Astrocyte (in vitro differentiated cells and primary cell): Measurements from ENCODE around the gene CRADD. TPM values are rescaled to one million over a fixed set of nuclear protein-coding genes. Genes with fewer than 3 reads are reported as not detected.

ENCODE experiments used
- DNase-seq: peaks from one replicate; pipeline ENCODE4 v3.0.0-alpha.2; 2010; ENCODE audit warnings: low read depth
- FAIRE-seq: peaks from 2 replicates; lab custom pipeline; 2011; peaks lifted over from hg19 to GRCh38; lab: Jason Lieb, UNC
- H2AFZ ChIP-seq: 2 replicates; pipeline ENCODE4 v1.6.0; 2012; ENCODE audit warnings: low read depth, low read length, inconsistent platforms
- H3K27ac ChIP-seq: 2 replicates; pipeline ENCODE4 v1.5.1; 2011; ENCODE audit warnings: low read depth, low read length, inconsistent platforms
- H3K27me3 ChIP-seq: 2 replicates; pipeline ENCODE4 v1.6.0; 2011; ENCODE audit warnings: low read length, inconsistent platforms; ENCODE audit not compliant: insufficient read depth
- H3K36me3 ChIP-seq: 2 replicates; pipeline ENCODE4 v1.5.1; 2011; ENCODE audit warnings: low read length, inconsistent platforms; ENCODE audit not compliant: insufficient read depth
- H3K4me1 ChIP-seq: 2 replicates; pipeline ENCODE4 v1.5.1; 2011; ENCODE audit warnings: low read length, inconsistent platforms; ENCODE audit not compliant: insufficient read depth
- H3K4me2 ChIP-seq: 2 replicates; pipeline ENCODE4 v1.6.0; 2012; ENCODE audit warnings: low read length, inconsistent platforms
- H3K4me3 ChIP-seq: 2 replicates; pipeline ENCODE4 v1.5.1; 2011; ENCODE audit warnings: low read depth, mild to moderate bottlenecking, low read length, inconsistent platforms; ENCODE audit not compliant: insufficient read depth
- H3K79me2 ChIP-seq: 2 replicates; pipeline ENCODE4 v1.6.0; 2012; ENCODE audit warnings: mild to moderate bottlenecking, low read length, inconsistent platforms; ENCODE audit not compliant: insufficient read depth
- H3K9ac ChIP-seq: 2 replicates; pipeline ENCODE4 v1.6.0; 2012; ENCODE audit warnings: mild to moderate bottlenecking, low read length, inconsistent platforms
- H3K9me3 ChIP-seq: 2 replicates; pipeline ENCODE4 v1.5.1; 2012; ENCODE audit warnings: low read depth, mild to moderate bottlenecking, low read length, inconsistent platforms; ENCODE audit not compliant: insufficient read depth
- H4K20me1 ChIP-seq: 2 replicates; pipeline ENCODE4 v1.6.0; 2012; ENCODE audit warnings: low read length, inconsistent platforms; ENCODE audit not compliant: insufficient read depth
- H3K27ac Mint-ChIP-seq: one replicate; pipeline ENCODE4 v1.8.0; 2021; ENCODE audit warnings: mild to moderate bottlenecking, mixed read lengths; ENCODE audit not compliant: unreplicated experiment
- H3K27me3 Mint-ChIP-seq: one replicate; pipeline ENCODE4 v1.8.0; 2021; ENCODE audit warnings: low read depth, mixed read lengths; ENCODE audit not compliant: unreplicated experiment
- H3K36me3 Mint-ChIP-seq: one replicate; pipeline ENCODE4 v1.8.0; 2021; ENCODE audit warnings: low read depth, mixed read lengths; ENCODE audit not compliant: unreplicated experiment
- H3K4me1 Mint-ChIP-seq: one replicate; pipeline ENCODE4 v1.8.0; 2021; ENCODE audit warnings: low read depth, mixed read lengths; ENCODE audit not compliant: unreplicated experiment
- H3K4me3 Mint-ChIP-seq: one replicate; pipeline ENCODE4 v1.8.0; 2021; ENCODE audit warnings: mild to moderate bottlenecking, moderate library complexity, mixed read lengths; ENCODE audit not compliant: unreplicated experiment
- H3K9me3 Mint-ChIP-seq: one replicate; pipeline ENCODE4 v1.8.0; 2021; ENCODE audit warnings: mild to moderate bottlenecking, mixed read lengths; ENCODE audit not compliant: unreplicated experiment
- CTCF ChIP-seq: IDR thresholded peaks from 2 replicates; pipeline ENCODE4 v1.5.1; 2011; ENCODE audit warnings: low read depth, mild to moderate bottlenecking, inconsistent platforms, low read length, moderate library complexity; ENCODE audit not compliant: insufficient read depth
- EZH2 ChIP-seq: IDR thresholded peaks from 2 replicates; pipeline ENCODE4 v1.6.1; 2012; ENCODE audit warnings: mild to moderate bottlenecking, low read length, inconsistent platforms; ENCODE audit not compliant: insufficient read depth
- total RNA-seq: library from RNA; stranded (reverse); gene quantifications from 2 replicates; pipeline ENCODE4 v1.2.1, GENCODE V29; 2021

The CRADD gene
- total RNA-seq, 1 donor from 2014 or later = 8.8 TPM

GRCh38 chr12:93896952-93897351 lies 219.8 kb downstream of the CRADD start:
- H2AFZ ChIP-seq = no peak overlapping the region
- TF ChIP-seq CTCF (no peak), EZH2 (no peak)

GRCh38 chr12:93901739-93902138 lies 224.6 kb downstream of the CRADD start:
- H3K79me2 ChIP-seq = no peaks in the 10 kb centered on the region
- no peak overlapping the region for H3K4me2 ChIP-seq
- no peak overlapping the region for H2AFZ ChIP-seq
- no peaks in the 10 kb centered on the region for H4K20me1 ChIP-seq
- no peak overlapping the region for H3K9ac ChIP-seq
- Mint-ChIP-seq H3K27ac (no peak overlapping the region), H3K9me3 (peaks cover 13% of the 10 kb centered on the region), H3K4me1 (no peaks in the 10 kb centered on the region), H3K4me3 (no peak overlapping the region), H3K36me3 (no peaks in the 10 kb centered on the region), H3K27me3 (no peaks in the 10 kb centered on the region)
- no peak for FAIRE-seq
- H3K36me3 ChIP-seq = no peaks in the 10 kb centered on the region
- no peak overlapping the region for H3K4me3 ChIP-seq
- H3K27ac ChIP-seq = no peak overlapping the region
- TF ChIP-seq CTCF = no peak
- no peak for TF ChIP-seq EZH2
- DNase-seq = no peak
- H3K4me1 ChIP-seq = no peaks in the 10 kb centered on the region
- H3K9me3 ChIP-seq = no peaks in the 10 kb centered on the region
- no peaks in the 10 kb centered on the region for H3K27me3 ChIP-seq

More at GRCh38 chr12:93896952-93897351, 219.8 kb downstream of the CRADD start:
- H3K4me1 Mint-ChIP-seq = peaks cover 3% of the 10 kb centered on the region
- no peak overlapping the region for H3K4me3 Mint-ChIP-seq
- peaks cover 8% of the 10 kb centered on the region for H3K9me3 Mint-ChIP-seq
- Histone ChIP-seq H3K36me3 (no peaks in the 10 kb centered on the region), H3K27me3 (no peaks in the 10 kb centered on the region), H3K4me3 (no peak overlapping the region), H3K79me2 (no peaks in the 10 kb centered on the region), H3K27ac (no peak overlapping the region), H4K20me1 (no peaks in the 10 kb centered on the region), H3K9ac (no peak overlapping the region), H3K4me1 (peaks cover 12% of the 10 kb centered on the region), H3K4me2 (no peak overlapping the region), H3K9me3 (no peaks in the 10 kb centered on the region)
- no peaks in the 10 kb centered on the region for H3K36me3 Mint-ChIP-seq
- no peak for DNase-seq
- FAIRE-seq = no peak
- no peaks in the 10 kb centered on the region for H3K27me3 Mint-ChIP-seq
- H3K27ac Mint-ChIP-seq = no peak overlapping the region

- H2AFZ ChIP-seq = no peak overlapping the region
- FAIRE-seq (no peak), DNase-seq (no peak)
- Mint-ChIP-seq H3K27me3 (no peaks in the 10 kb centered on the region), H3K4me3 (no peak overlapping the region), H3K4me1 (no peaks in the 10 kb centered on the region), H3K36me3 (no peaks in the 10 kb centered on the region), H3K27ac (no peak overlapping the region), H3K9me3 (peaks cover 13% of the 10 kb centered on the region)
- no peaks in the 10 kb centered on the region for H3K27me3 ChIP-seq
- no peak overlapping the region for H3K4me3 ChIP-seq
- TF ChIP-seq CTCF = no peak
- TF ChIP-seq EZH2 = no peak
- H3K4me1 ChIP-seq = no peaks in the 10 kb centered on the region
- no peak overlapping the region for H3K27ac ChIP-seq
- H4K20me1 ChIP-seq = no peaks in the 10 kb centered on the region
- no peak overlapping the region for H3K9ac ChIP-seq
- H3K36me3 ChIP-seq = no peaks in the 10 kb centered on the region
- no peaks in the 10 kb centered on the region for H3K79me2 ChIP-seq
- no peak overlapping the region for H3K4me2 ChIP-seq
- H3K9me3 ChIP-seq = no peaks in the 10 kb centered on the region
These were observed 225.0 kb downstream of the CRADD start for GRCh38 chr12:93902192-93902591.
